ENCODE measurements around the gene FOXC2.

The FOXC2 gene

DNA sequence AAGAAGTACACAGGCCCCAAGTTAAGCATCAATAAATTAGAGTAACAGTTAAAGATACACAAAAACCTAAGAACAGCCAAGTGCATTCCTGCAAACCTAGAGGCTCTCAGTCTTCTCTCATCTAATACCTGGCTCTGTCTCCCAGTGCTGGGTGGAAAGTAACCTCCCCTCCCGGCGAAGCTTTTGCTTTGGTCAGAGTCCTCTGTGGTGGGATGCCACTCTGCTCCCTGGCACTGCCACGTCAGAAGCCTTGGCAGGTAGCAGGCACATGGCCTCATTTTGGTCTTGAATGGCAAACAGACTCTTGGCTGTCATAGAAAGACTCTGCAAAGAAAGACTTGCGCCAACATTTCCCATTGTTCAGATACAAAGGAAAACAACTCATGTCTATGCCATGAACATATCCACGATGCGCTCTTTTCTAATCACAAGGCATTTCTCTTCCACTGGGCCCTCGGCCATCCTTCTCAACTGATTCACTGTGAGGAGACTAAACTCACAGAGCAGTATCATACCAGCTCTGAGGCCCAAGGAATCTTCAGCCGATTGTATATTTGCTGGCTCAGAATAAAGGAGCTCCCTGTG, 32.8 kb upstream of the FOXC2 start:
- DNase-seq, result no peak

GRCh38 chr16:86534779-86535615, 31.6 kb upstream of the FOXC2 start:
- DNase-seq, result no peak

DNA sequence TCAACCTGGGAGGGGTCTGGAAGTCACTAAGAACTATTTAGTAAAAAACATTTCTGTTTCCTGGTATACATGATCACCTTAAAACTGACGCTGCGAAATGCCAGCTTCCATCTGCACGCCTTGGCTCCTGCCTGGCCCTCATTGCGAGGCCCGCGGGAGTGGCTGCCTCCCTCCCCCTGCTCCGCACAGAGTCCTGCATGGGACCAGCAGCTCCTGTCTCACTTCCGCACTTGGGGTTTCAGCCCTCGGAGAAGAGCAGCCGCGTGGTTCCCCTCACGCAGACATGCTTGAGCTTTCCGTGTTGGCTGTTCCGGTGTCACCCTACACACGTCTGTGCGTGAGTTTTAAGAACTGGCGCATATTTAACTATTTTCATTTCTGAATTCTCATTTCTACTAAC, 30.0 kb upstream of the FOXC2 start:
- no peak for DNase-seq

DNA sequence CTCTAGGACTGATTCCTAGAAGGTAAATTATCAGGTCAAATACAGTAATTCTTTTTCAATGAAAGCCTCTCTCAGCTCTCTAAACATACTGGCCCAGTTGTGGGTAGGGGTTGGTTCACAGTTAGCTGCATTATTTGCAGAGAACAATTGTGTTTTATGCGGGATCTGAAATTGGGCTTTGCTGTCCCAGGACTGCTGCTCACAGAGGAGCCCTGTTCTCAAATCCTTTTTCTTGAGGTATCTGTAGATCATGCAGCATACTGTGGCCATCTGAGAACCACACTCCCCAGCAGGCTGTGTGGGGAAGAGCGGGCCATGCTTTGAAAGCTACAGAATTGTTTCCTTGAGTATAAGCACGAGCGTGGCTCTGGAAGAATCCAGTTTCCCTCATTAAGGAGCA, 29.1 kb upstream of the FOXC2 start:
- no peak for DNase-seq

GRCh38 chr16:86538196-86538780, 28.3 kb upstream of the FOXC2 start:
- DNase-seq, result no peak

GRCh38 chr16:86540894-86541293, 25.7 kb upstream of the FOXC2 start:
- DNase-seq, result no peak

DNA sequence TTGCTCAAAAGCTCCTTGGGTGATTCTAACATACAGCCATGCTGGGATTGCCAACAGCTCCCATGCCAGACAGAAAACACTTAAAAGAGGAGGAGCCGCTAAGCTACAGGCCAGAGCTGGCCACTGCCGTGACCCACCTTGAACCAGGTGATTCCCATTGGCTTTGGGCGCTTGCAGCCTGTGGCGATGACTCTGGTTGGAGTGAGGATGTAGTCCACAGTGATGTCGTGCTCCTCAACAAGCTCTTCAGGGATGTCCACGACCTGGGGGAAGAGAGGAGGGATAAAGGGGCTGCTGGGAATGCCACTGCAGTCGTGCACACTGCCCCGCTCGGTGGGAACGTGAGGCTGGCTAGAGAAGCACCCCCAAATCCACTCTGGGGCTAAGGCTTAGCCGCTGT, 25.1 kb upstream of the FOXC2 start:
- DNase-seq, result no peak

DNA sequence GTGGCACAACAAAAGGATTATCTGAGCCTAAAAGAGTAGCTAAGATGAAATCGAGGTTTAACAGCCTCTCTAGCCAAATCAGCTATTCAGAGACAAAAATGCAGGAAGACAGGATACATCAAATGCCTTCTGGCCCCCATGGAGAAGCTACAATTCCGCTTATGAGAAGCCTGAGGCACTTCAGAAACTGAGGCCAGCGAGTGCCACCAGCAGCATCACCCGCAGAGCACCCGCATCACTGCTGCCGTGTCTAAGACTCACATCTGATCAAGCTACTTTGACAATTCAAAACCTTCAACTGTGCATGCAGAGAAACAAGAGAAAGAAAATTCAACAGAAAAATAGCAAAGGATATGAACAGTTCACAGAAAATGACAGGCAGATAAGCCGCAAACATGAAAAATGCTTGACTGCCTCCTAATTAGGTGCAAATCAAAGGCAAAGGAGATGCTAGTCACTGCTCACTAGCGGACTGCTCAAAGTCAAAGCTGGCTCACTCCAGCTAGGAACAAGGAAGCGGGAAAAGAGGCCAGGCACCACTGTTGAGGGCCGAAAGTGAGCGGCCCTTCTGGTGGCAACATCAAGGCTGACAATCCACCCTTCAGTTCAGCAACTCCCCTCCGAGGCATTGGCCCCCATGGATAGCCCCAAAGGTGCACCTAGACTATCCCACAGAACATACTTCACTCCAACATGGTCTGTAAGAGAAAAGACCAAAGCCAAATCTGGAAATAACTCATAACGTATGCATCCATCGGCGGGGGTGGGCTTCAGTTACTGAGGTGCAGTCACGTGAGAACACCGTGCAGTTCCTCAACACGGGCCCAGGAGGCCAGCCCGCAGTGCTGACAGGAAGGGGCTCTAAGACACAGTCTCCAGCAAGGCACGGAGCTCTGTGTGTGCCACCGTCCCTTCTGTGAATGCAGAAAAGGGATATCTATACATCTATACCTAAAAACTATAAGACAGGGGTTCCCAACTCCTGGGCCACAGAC, 23.6 kb upstream of the FOXC2 start:
- DNase-seq, result no peak

DNA sequence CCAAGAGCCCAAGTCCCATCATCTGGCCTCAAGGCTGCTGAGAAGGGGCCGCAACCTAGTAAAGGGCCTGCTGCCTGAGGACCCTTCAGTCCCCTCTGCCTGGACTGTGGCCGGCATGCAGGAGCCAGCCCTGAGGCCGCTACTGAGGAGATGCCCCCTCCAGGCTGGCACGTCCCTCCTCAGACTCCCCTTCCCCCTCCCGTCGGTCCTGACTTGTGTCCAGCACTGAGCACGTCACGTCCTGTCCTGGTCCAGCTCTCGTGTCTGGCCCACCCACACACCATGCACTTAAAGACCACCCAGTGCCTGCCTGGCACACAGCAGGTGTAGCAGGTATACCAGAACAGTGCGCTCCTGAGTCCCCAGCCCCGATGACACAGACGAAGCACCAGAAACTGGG, 21.1 kb upstream of the FOXC2 start:
- DNase-seq, result no peak

DNA sequence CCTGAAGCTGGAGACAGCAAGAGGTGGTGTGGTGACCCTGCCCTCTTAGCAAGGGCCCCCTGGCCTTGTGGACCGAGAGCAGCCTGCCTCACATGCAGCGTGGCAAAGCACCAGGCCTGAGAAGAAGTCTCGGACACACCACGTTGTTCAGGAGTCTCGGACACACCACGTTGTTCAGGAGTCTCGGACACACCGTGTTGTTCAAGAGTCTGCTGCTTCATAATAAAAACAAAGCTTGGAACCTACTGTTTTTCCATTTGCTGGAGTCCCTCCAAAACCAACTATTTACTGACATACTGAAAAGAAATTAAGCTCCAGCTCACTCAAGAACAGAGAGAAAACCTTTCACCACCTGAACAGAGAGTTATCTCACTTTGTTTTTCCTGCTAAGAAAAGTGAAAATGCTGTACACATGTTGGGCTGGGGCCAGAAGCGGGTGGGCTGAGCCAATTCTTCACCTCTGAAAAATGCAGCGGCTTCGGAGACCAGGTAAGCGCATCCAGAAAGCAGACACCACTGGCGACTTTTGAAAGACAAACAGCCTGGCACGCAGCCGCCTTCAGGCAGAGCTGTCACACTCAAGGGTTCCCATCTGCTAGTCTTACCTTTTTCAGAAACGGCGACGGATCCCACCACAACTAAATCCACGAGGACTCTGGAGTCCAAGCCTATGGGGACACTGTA, 20.5 kb upstream of the FOXC2 start:
- DNase-seq, result no peak

- no peak for DNase-seq
These were observed 20.0 kb upstream of the FOXC2 start for GRCh38 chr16:86546638-86547013.

DNA sequence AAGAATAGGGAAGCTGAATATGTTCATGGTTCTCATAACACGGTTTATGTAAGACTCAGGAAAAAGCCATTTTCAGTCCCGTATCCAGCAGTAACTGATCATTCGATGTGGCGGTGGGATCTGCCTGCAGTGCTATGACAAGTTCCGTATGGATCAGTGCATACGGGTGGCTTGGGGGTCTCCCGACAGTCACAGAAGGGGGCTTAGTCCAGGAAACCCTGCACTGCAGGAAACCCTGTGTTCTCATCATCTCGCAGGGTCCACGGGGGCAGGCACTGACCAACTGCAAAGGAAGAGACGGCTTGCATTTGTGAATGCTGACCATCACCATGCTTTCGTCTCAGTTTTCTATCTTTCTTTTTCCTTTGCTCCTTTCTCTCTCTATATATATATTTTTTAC, 19.3 kb upstream of the FOXC2 start:
- DNase-seq, result no peak

GRCh38 chr16:86549076-86549892, 17.3 kb upstream of the FOXC2 start:
- DNase-seq, result no peak

DNA sequence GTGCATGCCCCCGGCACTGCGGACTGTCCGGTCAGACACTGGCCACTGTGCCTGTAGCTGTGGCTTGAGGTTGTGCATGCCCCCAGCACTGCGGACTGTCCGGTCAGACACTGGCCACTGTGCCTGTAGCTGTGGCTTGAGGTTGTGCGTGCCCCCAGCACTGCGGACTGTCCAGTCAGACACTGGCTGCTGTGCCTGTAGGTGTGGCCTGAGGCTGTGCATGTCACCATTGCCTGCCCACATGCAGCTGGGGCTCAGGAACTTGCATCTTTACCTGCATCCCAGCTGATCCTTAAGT, 16.8 kb upstream of the FOXC2 start:
- DNase-seq, result no peak

- no peak for DNase-seq
These were observed 16.3 kb upstream of the FOXC2 start for GRCh38 chr16:86550281-86550680.

DNA sequence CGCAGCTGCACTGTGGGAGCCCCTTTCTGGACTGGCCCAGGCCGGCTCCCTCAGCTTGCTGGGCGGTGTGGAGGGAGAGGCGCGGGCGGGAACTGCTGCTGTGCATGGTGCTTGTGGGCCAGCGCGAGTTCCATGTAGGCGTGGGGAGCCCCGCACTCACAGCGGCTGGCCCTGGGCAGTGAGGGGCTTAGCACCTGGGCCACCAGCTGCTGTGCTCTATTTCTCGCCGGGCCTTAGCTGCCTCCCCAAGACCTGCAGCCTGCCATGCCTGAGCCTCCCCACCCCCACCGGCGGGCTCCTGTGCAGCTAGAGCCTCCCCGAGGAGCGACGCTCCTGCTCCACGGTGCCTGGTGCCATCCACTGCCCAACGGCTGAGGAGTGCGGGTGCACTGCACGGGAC, 13.3 kb upstream of the FOXC2 start:
- no peak for DNase-seq

GRCh38 chr16:86554599-86554916, 12.1 kb upstream of the FOXC2 start:
- DNase-seq, result no peak

GRCh38 chr16:86554917-86555703, 11.5 kb upstream of the FOXC2 start, which contains the start of gene MTHFSD:
Gene MTHFSD, minus strand, starts transcription at chr16:86555235. Its CDS starts 51 bp downstream, at chr16:86555184.
- DNase-seq, result peak; percentile 51 to 62

GRCh38 chr16:86555704-86556075, 10.9 kb upstream of the FOXC2 start:
- DNase-seq, result no peak

DNA sequence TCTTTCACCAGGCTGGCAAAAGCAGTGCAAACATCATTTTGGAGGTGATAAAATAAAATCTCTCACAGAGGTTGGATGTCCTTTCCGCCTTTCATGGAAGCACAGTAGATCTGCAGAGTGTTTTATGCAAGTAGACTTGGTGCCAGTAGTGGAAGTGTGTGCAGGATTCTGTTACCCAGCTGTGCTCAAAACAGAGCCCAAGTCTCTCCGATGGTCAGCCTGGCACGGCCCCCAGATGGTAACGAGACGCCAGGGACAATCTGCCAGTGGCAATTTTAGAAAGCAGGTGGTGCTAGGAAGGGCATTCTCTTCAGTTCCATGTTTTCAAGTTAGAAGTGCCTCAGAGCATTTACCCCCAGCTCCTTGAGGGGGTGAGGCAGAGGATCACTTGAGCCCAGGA, 10.1 kb upstream of the FOXC2 start:
- no peak for DNase-seq

DNA sequence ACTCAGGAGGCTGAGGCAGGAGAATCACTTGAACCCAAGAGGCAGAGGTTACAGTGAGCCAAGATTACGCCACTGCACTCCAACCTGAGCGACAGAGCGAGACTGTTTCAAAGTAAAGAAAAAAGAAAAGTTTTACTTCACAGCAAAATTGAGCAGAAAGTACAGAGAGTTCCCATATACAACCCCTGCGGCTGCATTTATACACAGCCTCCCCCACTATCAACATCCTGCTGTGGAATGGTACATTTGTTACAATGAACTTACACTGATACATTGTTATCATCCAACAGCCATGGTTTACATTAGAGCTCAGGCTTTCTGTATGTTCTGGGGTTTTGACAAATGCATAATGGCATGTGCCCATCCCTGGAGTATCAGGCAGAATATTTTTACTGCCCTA, 9.0 kb upstream of the FOXC2 start:
- DNase-seq, result no peak

All from NCI-H187 (cell line).